Endothelial cell of umbilical vein (primary cell): ENCODE data around the gene XYLB. TPM values are rescaled to one million over a fixed set of nuclear protein-coding genes. Genes with fewer than 3 reads are reported as not detected.

Experiments
- BruUV-seq: library from RNA; stranded (reverse); fragments of 400-500 nt; replicated peaks from 2 replicates; lab custom pipeline; 2021; lab: Mats Ljungman, UMichigan
- CTCF ChIA-PET: fragments of 300-600, 350-600 bp; sonication (Branson Sonifier 250); formaldehyde crosslinking; loops from one replicate; lab custom pipeline; 2021; ENCODE audit warnings: antibody characterized with exemption, inconsistent platforms; lab: Charles Lee
- POLR2A ChIA-PET: fragments of 300-600, 350-600 bp; sonication (Branson Sonifier 250); formaldehyde crosslinking; loops from one replicate; lab custom pipeline; 2021; ENCODE audit warnings: antibody characterized with exemption, inconsistent platforms; lab: Charles Lee
- DNase-seq: peaks from one replicate; pipeline ENCODE4 v3.0.0-alpha.2; 2011; ENCODE audit warnings: low read depth, low spot score
- FAIRE-seq: peaks from 2 replicates; lab custom pipeline; 2011; peaks lifted over from hg19 to GRCh38; lab: Jason Lieb, UNC
- H2AFZ ChIP-seq: 2 replicates; pipeline ENCODE4 v1.6.0; 2012; ENCODE audit warnings: low read depth, low read length, control low read depth, inconsistent platforms
- H3K27ac ChIP-seq: 2 replicates; pipeline ENCODE4 v1.5.1; 2011; ENCODE audit warnings: low read depth, mild to moderate bottlenecking, control low read depth, low read length, moderate library complexity; ENCODE audit not compliant: insufficient read depth
- H3K27me3 ChIP-seq, 2 experiments: 2 replicates each; pipeline versions ENCODE4 v1.6.0 to v1.6.1; 2011; ENCODE audit warnings: low read length in 2 of 2, mixed read lengths in 1 of 2; ENCODE audit not compliant: control insufficient read depth in 2 of 2, insufficient read depth in 2 of 2
- H3K36me3 ChIP-seq, 2 experiments: 2 replicates in 1 of 2; 3 replicates in 1 of 2; pipeline ENCODE4 v1.5.1; 2011; ENCODE audit warnings: low read length in 2 of 2, mild to moderate bottlenecking in 1 of 2, moderate library complexity in 1 of 2; ENCODE audit not compliant: control insufficient read depth in 2 of 2, insufficient read depth in 2 of 2; ENCODE audit errors: extremely low read depth in 1 of 2
- H3K4me1 ChIP-seq: 3 replicates; pipeline ENCODE4 v1.5.1; 2011; ENCODE audit warnings: mild to moderate bottlenecking, low read length; ENCODE audit not compliant: control insufficient read depth, insufficient read depth; ENCODE audit errors: extremely low read depth
- H3K4me2 ChIP-seq: 2 replicates; pipeline ENCODE4 v1.6.1; 2011; ENCODE audit warnings: low read length, control low read depth, mixed read lengths; ENCODE audit not compliant: insufficient read depth
- H3K4me3 ChIP-seq, 3 experiments: fragments of 200-600 bp in 1 of 3; sonication (generic), shearing (Covaris generic) in 1 of 3; replicated peaks in 1 of 3; 2 replicates each; pipeline ENCODE4 v1.5.1; 2011 to 2016; ENCODE audit warnings: control low read depth in 3 of 3, low read length in 3 of 3, mild to moderate bottlenecking in 2 of 3, inconsistent platforms in 1 of 3, low read depth in 1 of 3, moderate library complexity in 1 of 3; ENCODE audit not compliant: insufficient read depth in 1 of 3
- H3K79me2 ChIP-seq: 2 replicates; pipeline ENCODE4 v1.6.0; 2012; ENCODE audit warnings: low read length, inconsistent platforms; ENCODE audit not compliant: control insufficient read depth, insufficient read depth
- H3K9ac ChIP-seq: replicated peaks from 2 replicates; pipeline ENCODE3; 2011; ENCODE audit warnings: low read length, control low read depth; ENCODE audit not compliant: insufficient read depth; ENCODE audit errors: extremely low read depth
- H3K9me1 ChIP-seq: replicated peaks from 3 replicates; pipeline ENCODE4 v1.6.0; 2011; ENCODE audit warnings: mild to moderate bottlenecking, low read length; ENCODE audit not compliant: control insufficient read depth, insufficient read depth; ENCODE audit errors: extremely low read depth
- H3K9me3 ChIP-seq: replicated peaks from 2 replicates; pipeline ENCODE4 v1.5.1; 2012; ENCODE audit warnings: low read length, inconsistent platforms; ENCODE audit not compliant: control insufficient read depth, insufficient read depth
- H4K20me1 ChIP-seq: replicated peaks from 2 replicates; pipeline ENCODE3; 2011; ENCODE audit warnings: mild to moderate bottlenecking, low read length; ENCODE audit not compliant: control insufficient read depth, insufficient read depth; ENCODE audit errors: extremely low read depth
- EZH2 ChIP-seq: IDR thresholded peaks from 2 replicates; pipeline ENCODE4 v1.6.1; 2012; ENCODE audit warnings: borderline replicate concordance, low read depth, mild to moderate bottlenecking, moderate library complexity, low read length, inconsistent platforms; ENCODE audit not compliant: severe bottlenecking
- FOS ChIP-seq: IDR thresholded peaks from 2 replicates; pipeline ENCODE4 v1.6.1; 2011; ENCODE audit warnings: mild to moderate bottlenecking, low read length, moderate library complexity, borderline replicate concordance; ENCODE audit not compliant: insufficient read depth
- GATA2 ChIP-seq: IDR thresholded peaks from 2 replicates; pipeline ENCODE4 v1.7.0; 2011; ENCODE audit warnings: low read depth, mild to moderate bottlenecking, moderate library complexity, mixed read lengths, low read length; ENCODE audit not compliant: insufficient read length, insufficient read depth
- JUN ChIP-seq: IDR thresholded peaks from 2 replicates; pipeline ENCODE4 v1.6.1; 2011; ENCODE audit warnings: borderline replicate concordance, low read depth; ENCODE audit not compliant: insufficient read length, insufficient read depth
- MYC ChIP-seq: IDR thresholded peaks from one replicate; pipeline ENCODE4 v1.6.1; 2011; ENCODE audit warnings: mild to moderate bottlenecking, low read depth, low read length
- POLR2A ChIP-seq: IDR thresholded peaks from 2 replicates; pipeline ENCODE4 v1.6.1; 2012; ENCODE audit warnings: low read depth, mild to moderate bottlenecking, control low read depth, low read length
- POLR2AphosphoS5 ChIP-seq: IDR thresholded peaks from 2 replicates; pipeline ENCODE4 v1.6.1; 2012; ENCODE audit warnings: low read depth, mild to moderate bottlenecking, control low read depth, low read length, moderate library complexity; ENCODE audit not compliant: insufficient read depth
- dilution Hi-C: fragments of 300-500 bp; cut with MboI; formaldehyde crosslinking; loops from one replicate; pipeline ENCODE4 v1.15.0; 2019; ENCODE audit warnings: low sequenced_read_pairs; ENCODE audit not compliant: extremely low pct_ligation_motif_present
- intact Hi-C: fragments of 100-400 bp; cut with micrococcal nuclease; formaldehyde crosslinking; loops from one replicate; pipeline ENCODE4 v1.10.0; 2022
- polyA plus RNA-seq, 4 experiments: library from polyadenylated mRNA; depleted of rRNA in 3 of 4; stranded (reverse) in 3 of 4; unstranded in 1 of 4; fragments of >200 nt; gene quantifications; 2 replicates each; pipeline versions ENCODE4 v1.2.1 to v1.2.3, GENCODE V29; 2011 to 2012; ENCODE audit warnings: missing spikeins in 1 of 4
- total RNA-seq: library from RNA; stranded (reverse); gene quantifications from 2 replicates; pipeline ENCODE4 v1.2.3, GENCODE V29; 2021
- TF ChIP-seq, protein P1 (sequence below): IDR thresholded peaks from 2 replicates; pipeline ENCODE4 v1.6.1; 2011; ENCODE audit not compliant: insufficient read depth, insufficient read length
- TF ChIP-seq, protein P2 (sequence below), 2 donors: IDR thresholded peaks; 1 replicate in 1 of 2; 2 replicates in 1 of 2; pipeline ENCODE4 v1.5.1; 2011; ENCODE audit warnings: low read length in 2 of 2, mild to moderate bottlenecking in 2 of 2, moderate library complexity in 2 of 2, control low read depth in 1 of 2, inconsistent platforms in 1 of 2, low read depth in 1 of 2; ENCODE audit not compliant: insufficient read depth in 1 of 2; ENCODE audit errors: extremely low read depth in 1 of 2

XYLB gene
- total and polyA plus RNA-seq, 2 donors (not counting 3 experiments of a cell fraction or from before 2014, with no cell fraction given): 3.7 to 4.3 TPM

DNA sequence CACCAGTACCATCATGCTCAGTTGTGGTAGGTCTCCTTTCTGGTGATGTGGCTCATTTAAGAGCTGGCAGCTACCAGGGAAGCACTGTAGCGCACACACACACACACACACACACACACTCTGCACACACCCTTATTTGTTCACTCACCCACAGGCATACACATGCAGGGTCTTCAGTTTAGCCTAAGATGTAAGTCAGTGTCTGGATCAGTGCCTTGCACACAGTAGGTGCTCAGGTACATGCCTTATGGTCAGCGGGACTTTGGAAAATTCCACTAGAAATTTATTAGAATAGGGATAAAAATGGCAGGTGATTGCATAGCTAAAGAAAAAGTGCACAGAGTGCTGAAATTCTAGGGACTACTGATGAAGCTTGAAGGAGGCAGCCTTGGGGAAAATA lies 23.6 kb downstream of the XYLB start:
- no peak overlapping the region for H3K27ac ChIP-seq
- no TSS peak for BruUV-seq
- no peaks in the 10 kb centered on the region for H3K9me1 ChIP-seq
- peaks cover 0 to 7% of the 10 kb centered on the region in 2 experiments for H3K36me3 ChIP-seq
- DNase-seq (no peak), FAIRE-seq (no peak)
- H3K27me3 ChIP-seq: no peaks in the 10 kb centered on the region
- POLR2A ChIA-PET: no interaction called here
- CTCF ChIA-PET: interaction anchor here (0.7 to 2.0 kb wide), 3 partner anchors 24 to 110 kb away, joined by 3 to 6 read pairs (median 5); partner anchors contain the start of gene XYLB
- H3K9me3 ChIP-seq: no peaks in the 10 kb centered on the region
- H3K4me2 ChIP-seq: no peak overlapping the region
- no peaks in the 10 kb centered on the region for H3K79me2 ChIP-seq
- H3K9ac ChIP-seq: no peak overlapping the region
- no peak overlapping the region for H2AFZ ChIP-seq
- intact Hi-C loops: no loop called here
- H3K4me1 ChIP-seq: no peaks in the 10 kb centered on the region
- H3K4me3 ChIP-seq: no peak overlapping the region
- dilution Hi-C loops: no loop called here
- no peaks in the 10 kb centered on the region for H4K20me1 ChIP-seq
- TF ChIP-seq POLR2A (no peak), JUN (no peak), GATA2 (no peak), MYC (no peak), EZH2 (no peak), POLR2AphosphoS5 (no peak), FOS (no peak)
- TF ChIP-seq, protein P1, sequence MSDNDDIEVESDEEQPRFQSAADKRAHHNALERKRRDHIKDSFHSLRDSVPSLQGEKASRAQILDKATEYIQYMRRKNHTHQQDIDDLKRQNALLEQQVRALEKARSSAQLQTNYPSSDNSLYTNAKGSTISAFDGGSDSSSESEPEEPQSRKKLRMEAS: no peak
- TF ChIP-seq, protein P2, sequence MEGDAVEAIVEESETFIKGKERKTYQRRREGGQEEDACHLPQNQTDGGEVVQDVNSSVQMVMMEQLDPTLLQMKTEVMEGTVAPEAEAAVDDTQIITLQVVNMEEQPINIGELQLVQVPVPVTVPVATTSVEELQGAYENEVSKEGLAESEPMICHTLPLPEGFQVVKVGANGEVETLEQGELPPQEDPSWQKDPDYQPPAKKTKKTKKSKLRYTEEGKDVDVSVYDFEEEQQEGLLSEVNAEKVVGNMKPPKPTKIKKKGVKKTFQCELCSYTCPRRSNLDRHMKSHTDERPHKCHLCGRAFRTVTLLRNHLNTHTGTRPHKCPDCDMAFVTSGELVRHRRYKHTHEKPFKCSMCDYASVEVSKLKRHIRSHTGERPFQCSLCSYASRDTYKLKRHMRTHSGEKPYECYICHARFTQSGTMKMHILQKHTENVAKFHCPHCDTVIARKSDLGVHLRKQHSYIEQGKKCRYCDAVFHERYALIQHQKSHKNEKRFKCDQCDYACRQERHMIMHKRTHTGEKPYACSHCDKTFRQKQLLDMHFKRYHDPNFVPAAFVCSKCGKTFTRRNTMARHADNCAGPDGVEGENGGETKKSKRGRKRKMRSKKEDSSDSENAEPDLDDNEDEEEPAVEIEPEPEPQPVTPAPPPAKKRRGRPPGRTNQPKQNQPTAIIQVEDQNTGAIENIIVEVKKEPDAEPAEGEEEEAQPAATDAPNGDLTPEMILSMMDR (IDR thresholded peaks at IDR 0.05; ENCODE audit: extremely low read depth in 1 of 2, insufficient read depth in 1 of 2, low read depth in 1 of 2, low read length in 2 of 2): no peak
